Renal pelvis (tissue), 4 donors: ENCODE measurements around the gene SLC16A13. TPM values are rescaled to one million over a fixed set of nuclear protein-coding genes. Genes with fewer than 3 reads are reported as not detected.

Experiments used
- DNase-seq: peaks from one replicate; pipeline ENCODE4 v3.0.0-alpha.2; 2013
- polyA plus RNA-seq, 3 donors: library from polyadenylated mRNA; unstranded; fragments of 120-200 nt; gene quantifications; one replicate each; pipeline ENCODE4 v1.2.1, GENCODE V29; 2013; ENCODE audit not compliant: insufficient read length in 3 of 3

Gene SLC16A13
- polyA plus RNA-seq, 3 donors, result 4.5 to 5.1 (median 4.8) TPM

- DNase-seq, result no peak
Observed at GRCh38 chr17:7010523-7010922, 25.3 kb upstream of the SLC16A13 start.

GRCh38 chr17:7011415-7011814 lies 24.4 kb upstream of the SLC16A13 start:
- DNase-seq, result no peak

GRCh38 chr17:7011942-7012254 lies 23.9 kb upstream of the SLC16A13 start:
- DNase-seq, result no peak

- DNase-seq, result peak; percentile 94
Observed at GRCh38 chr17:7014261-7014994, 21.4 kb upstream of the SLC16A13 start.

- no peak for DNase-seq
Observed at GRCh38 chr17:7014995-7015958, 20.5 kb upstream of the SLC16A13 start.

GRCh38 chr17:7016418-7016817 lies 19.4 kb upstream of the SLC16A13 start:
- no peak for DNase-seq

GRCh38 chr17:7016886-7017826 lies 18.7 kb upstream of the SLC16A13 start:
- no peak for DNase-seq

GRCh38 chr17:7017827-7018200 lies 18.0 kb upstream of the SLC16A13 start:
- DNase-seq, result no peak

GRCh38 chr17:7018331-7018964 lies 17.4 kb upstream of the SLC16A13 start:
- no peak for DNase-seq

- no peak for DNase-seq
Observed at GRCh38 chr17:7019367-7019766, 16.4 kb upstream of the SLC16A13 start.

- peak; percentile 60 for DNase-seq
Observed at GRCh38 chr17:7019839-7020519, 15.8 kb upstream of the SLC16A13 start.

- no peak for DNase-seq
Observed at GRCh38 chr17:7020894-7021664, 14.7 kb upstream of the SLC16A13 start.

GRCh38 chr17:7021993-7022778 lies 13.6 kb upstream of the SLC16A13 start:
- no peak for DNase-seq

GRCh38 chr17:7022781-7023571 lies 12.8 kb upstream of the SLC16A13 start, which contains the start of gene BCL6B:
BCL6B (plus strand) TSS chr17:7023050; CDS start chr17:7023672, 622 bp downstream.
- DNase-seq, result no peak

- DNase-seq, result no peak
Observed at GRCh38 chr17:7023576-7024401, 12.0 kb upstream of the SLC16A13 start.

- no peak for DNase-seq
Observed at GRCh38 chr17:7024402-7024785, 11.4 kb upstream of the SLC16A13 start.

- no peak for DNase-seq
Observed at GRCh38 chr17:7025245-7025644, 10.6 kb upstream of the SLC16A13 start.
